Measurements from ENCODE around the gene ADGRL3.

ADGRL3 gene

DNA sequence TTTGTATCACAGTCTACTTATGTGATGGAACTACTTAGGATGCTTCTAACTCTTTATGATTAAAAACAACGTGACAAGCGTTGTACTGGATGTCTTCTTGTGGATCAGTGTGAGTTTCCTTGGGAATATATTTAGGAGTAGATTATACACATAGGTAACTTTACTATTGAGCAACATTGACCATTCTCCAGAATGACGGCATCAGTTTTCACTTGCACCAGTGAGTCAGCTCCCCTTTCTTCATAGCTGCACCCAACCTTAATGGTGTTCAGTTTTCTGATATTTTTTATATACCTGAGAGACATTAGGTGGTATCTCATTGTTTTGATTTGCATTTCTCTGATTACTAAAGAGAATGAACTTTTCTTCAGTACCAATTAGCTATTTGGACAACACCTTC lies 343.9 kb downstream of the ADGRL3 start:
- no peaks in the 10 kb centered on the region for H3K79me2 ChIP-seq (ENCODE audit: insufficient read depth, low read depth)
- no peak overlapping the region for H3K27ac ChIP-seq
- no peaks in the 10 kb centered on the region for H3K27me3 ChIP-seq (ENCODE audit: insufficient read depth, low read depth)
- no peaks in the 10 kb centered on the region for H3K4me1 ChIP-seq (ENCODE audit: low read depth, poor library complexity, severe bottlenecking)
- no peaks in the 10 kb centered on the region for H4K20me1 ChIP-seq (ENCODE audit: insufficient read depth)
- TF ChIP-seq, protein P1, sequence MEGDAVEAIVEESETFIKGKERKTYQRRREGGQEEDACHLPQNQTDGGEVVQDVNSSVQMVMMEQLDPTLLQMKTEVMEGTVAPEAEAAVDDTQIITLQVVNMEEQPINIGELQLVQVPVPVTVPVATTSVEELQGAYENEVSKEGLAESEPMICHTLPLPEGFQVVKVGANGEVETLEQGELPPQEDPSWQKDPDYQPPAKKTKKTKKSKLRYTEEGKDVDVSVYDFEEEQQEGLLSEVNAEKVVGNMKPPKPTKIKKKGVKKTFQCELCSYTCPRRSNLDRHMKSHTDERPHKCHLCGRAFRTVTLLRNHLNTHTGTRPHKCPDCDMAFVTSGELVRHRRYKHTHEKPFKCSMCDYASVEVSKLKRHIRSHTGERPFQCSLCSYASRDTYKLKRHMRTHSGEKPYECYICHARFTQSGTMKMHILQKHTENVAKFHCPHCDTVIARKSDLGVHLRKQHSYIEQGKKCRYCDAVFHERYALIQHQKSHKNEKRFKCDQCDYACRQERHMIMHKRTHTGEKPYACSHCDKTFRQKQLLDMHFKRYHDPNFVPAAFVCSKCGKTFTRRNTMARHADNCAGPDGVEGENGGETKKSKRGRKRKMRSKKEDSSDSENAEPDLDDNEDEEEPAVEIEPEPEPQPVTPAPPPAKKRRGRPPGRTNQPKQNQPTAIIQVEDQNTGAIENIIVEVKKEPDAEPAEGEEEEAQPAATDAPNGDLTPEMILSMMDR (conservative IDR thresholded peaks at IDR 0.05; ENCODE audit: low read depth, low read length), result no peak
- no peak overlapping the region for H3K9ac ChIP-seq
- no peak overlapping the region for H2AFZ ChIP-seq (ENCODE audit: low read depth)
- H3K36me3 ChIP-seq (ENCODE audit: insufficient read depth), result no peaks in the 10 kb centered on the region
- no peak overlapping the region for H3K4me3 ChIP-seq (IDR thresholded peaks at IDR 0.05; ENCODE audit: insufficient read depth, low read depth, low read length)
- no peak overlapping the region for H3K4me2 ChIP-seq

DNA sequence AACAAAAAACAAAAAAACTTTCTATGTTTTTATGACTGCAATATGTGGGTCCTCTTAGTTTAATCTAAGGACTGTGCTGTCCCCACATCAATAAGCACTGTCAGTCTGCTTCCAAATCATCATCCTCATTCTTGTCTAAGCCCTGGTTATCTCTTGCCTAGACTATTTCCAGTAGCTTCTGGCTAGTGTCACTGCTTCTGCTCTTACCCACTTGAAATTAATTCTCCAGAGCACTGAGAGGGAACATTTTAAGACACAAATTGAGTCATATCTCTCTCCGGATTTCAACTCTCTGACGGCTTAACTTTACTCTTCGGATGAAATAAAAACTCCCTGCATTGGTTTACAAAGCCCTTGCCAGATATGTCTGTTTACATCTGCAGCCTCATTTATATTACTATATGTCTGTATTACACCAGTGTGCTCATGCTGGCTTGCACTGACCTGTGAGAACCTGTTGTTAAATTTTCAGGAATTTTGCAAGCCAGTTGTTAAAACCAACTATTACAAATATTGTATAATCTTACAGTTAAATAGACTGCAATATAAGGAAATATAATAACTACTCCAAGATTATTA lies 345.9 kb downstream of the ADGRL3 start:
- Histone ChIP-seq H3K27me3 (ENCODE audit: insufficient read depth, low read depth) (no peaks in the 10 kb centered on the region), H3K27ac (no peak overlapping the region), H3K4me2 (no peak overlapping the region), H3K4me1 (ENCODE audit: low read depth, poor library complexity, severe bottlenecking) (no peaks in the 10 kb centered on the region), H3K36me3 (ENCODE audit: insufficient read depth) (no peaks in the 10 kb centered on the region), H3K79me2 (ENCODE audit: insufficient read depth, low read depth) (no peaks in the 10 kb centered on the region), H3K4me3 (IDR thresholded peaks at IDR 0.05; ENCODE audit: insufficient read depth, low read depth, low read length) (no peak overlapping the region), H2AFZ (ENCODE audit: low read depth) (no peak overlapping the region), H4K20me1 (ENCODE audit: insufficient read depth) (no peaks in the 10 kb centered on the region), H3K9ac (no peak overlapping the region)
- TF ChIP-seq, protein P1 (conservative IDR thresholded peaks at IDR 0.05; ENCODE audit: low read depth, low read length), result no peak

DNA sequence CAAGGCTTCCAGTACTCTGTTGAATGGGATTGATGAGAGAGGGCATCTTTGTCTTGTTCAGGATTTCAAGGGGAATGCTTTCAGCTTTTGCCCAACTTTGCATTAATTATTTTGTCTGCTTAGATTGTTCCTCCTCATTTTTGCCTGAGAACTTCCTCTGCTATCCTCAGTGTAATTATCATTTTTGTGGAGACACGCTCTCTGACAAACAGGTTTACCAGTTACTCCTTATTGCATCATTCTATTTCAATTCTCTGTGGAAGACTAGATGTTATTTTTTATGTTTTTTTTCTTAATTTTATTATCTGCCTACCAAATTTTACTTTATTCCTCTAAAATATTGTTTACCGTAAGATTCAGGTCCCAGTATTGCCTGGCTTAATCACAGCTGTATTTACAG lies 349.2 kb downstream of the ADGRL3 start:
- H3K4me3 ChIP-seq (IDR thresholded peaks at IDR 0.05; ENCODE audit: insufficient read depth, low read depth, low read length), result no peak overlapping the region
- H3K4me1 ChIP-seq (ENCODE audit: low read depth, poor library complexity, severe bottlenecking), result no peaks in the 10 kb centered on the region
- no peaks in the 10 kb centered on the region for H4K20me1 ChIP-seq (ENCODE audit: insufficient read depth)
- H3K9ac ChIP-seq, result no peak overlapping the region
- no peak overlapping the region for H2AFZ ChIP-seq (ENCODE audit: low read depth)
- no peaks in the 10 kb centered on the region for H3K27me3 ChIP-seq (ENCODE audit: insufficient read depth, low read depth)
- H3K4me2 ChIP-seq, result no peak overlapping the region
- no peaks in the 10 kb centered on the region for H3K36me3 ChIP-seq (ENCODE audit: insufficient read depth)
- H3K79me2 ChIP-seq (ENCODE audit: insufficient read depth, low read depth), result no peaks in the 10 kb centered on the region
- TF ChIP-seq, protein P1 (conservative IDR thresholded peaks at IDR 0.05; ENCODE audit: low read depth, low read length), result no peak
- H3K27ac ChIP-seq, result no peak overlapping the region

DNA sequence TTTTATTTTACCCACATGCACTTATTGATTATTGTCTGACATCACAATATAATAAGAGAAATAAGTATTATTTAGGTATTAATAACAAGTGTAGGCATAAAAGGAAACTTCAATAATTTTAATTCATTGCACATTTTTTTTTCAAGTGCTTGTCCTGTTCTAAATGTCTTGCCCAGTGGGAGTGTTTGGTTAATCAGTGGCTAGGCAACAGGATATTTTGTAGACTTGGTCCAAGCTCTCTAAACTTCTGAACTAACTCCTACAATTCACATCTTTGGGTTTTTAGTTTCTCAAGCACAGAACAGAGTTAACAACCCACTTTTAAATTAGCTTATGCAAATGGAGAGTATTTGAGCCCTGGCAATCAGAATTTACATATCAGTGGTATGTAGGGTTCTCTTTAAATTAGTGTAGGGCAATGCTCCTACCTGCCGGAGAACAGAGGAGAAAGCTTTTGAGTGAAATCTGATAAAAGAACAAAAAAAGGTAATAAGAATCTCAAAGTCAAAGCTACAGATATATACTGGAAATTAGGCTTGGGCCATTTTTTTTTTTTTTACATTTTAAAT lies 353.5 kb downstream of the ADGRL3 start:
- H3K4me1 ChIP-seq (ENCODE audit: low read depth, poor library complexity, severe bottlenecking), result no peaks in the 10 kb centered on the region
- H3K9ac ChIP-seq, result no peak overlapping the region
- H3K27ac ChIP-seq, result no peak overlapping the region
- no peaks in the 10 kb centered on the region for H3K27me3 ChIP-seq (ENCODE audit: insufficient read depth, low read depth)
- H4K20me1 ChIP-seq (ENCODE audit: insufficient read depth), result no peaks in the 10 kb centered on the region
- no peaks in the 10 kb centered on the region for H3K36me3 ChIP-seq (ENCODE audit: insufficient read depth)
- no peak overlapping the region for H3K4me3 ChIP-seq (IDR thresholded peaks at IDR 0.05; ENCODE audit: insufficient read depth, low read depth, low read length)
- H3K4me2 ChIP-seq, result no peak overlapping the region
- no peaks in the 10 kb centered on the region for H3K79me2 ChIP-seq (ENCODE audit: insufficient read depth, low read depth)
- no peak overlapping the region for H2AFZ ChIP-seq (ENCODE audit: low read depth)
- TF ChIP-seq, protein P1 (conservative IDR thresholded peaks at IDR 0.05; ENCODE audit: low read depth, low read length), result no peak
